Measurements from ENCODE around the gene SLC10A2. TPM values are rescaled to one million over a fixed set of nuclear protein-coding genes. Genes with fewer than 3 reads are reported as not detected.

SLC10A2 gene
- total RNA-seq, 2 experiments from 2014 or later: not detected

Other genes with a start within 250 kb of the SLC10A2 start
- 10 to 100 TPM; 82.3 to 89.9 TPM for gene ERCC5, start 220.4 kb downstream of the SLC10A2 start, total RNA-seq